ENCODE results near the gene IFNL1. TPM values are rescaled to one million over a fixed set of nuclear protein-coding genes. Genes with fewer than 3 reads are reported as not detected.
A peak's percentile ranks its signal among the peaks of the same experiment; 100 is the strongest.

Gene IFNL1
- total and polyA plus RNA-seq, 9 donors, result not detected

DNA sequence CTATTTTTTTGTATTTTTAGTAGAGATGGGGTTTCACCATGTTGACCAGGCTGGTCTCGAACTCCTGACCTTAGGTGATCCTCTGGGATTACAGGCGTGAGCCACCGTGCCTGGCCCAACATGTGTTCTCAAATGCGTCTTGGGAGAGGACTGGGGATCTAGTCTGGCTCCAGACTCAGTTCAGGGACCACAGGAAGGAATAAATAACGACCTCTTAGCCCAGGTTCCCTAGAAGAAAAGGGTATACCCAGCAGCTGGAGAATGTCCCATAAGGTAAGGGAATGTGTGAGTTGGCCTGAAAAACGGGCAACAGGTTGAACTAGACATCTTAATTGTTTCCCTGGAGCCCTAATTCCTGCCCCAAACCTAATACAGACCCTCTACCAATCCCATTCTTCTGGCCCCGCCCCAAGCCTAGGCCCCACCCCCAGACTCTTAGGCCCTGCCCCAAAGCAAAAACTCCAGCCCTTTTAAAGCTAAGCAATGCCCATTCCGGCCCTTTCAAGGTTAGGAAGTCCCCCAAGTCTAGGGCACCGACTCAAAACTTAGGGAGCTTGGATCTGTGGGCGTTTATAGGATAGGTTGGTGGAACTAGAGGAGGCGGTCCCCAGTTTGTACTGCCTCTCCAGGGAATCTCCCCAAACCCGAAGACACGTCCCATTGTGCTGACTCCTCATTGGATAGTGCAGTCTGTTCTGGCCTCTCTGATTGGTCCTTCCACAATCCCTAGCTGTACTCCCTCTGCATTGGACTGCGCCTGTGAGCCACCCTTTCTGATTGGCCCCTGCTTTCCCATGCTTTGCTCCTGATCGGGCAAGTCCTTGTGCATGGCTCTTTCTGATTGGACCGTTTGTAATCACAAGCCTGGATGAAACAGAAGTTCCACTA, 29.8 kb downstream of the IFNL1 start:
- TF ChIP-seq POLR2A (IDR thresholded peaks at IDR 0.05) (no peak), EP300 (IDR thresholded peaks at IDR 0.05) (no peak)
- TF ChIP-seq, protein P1, sequence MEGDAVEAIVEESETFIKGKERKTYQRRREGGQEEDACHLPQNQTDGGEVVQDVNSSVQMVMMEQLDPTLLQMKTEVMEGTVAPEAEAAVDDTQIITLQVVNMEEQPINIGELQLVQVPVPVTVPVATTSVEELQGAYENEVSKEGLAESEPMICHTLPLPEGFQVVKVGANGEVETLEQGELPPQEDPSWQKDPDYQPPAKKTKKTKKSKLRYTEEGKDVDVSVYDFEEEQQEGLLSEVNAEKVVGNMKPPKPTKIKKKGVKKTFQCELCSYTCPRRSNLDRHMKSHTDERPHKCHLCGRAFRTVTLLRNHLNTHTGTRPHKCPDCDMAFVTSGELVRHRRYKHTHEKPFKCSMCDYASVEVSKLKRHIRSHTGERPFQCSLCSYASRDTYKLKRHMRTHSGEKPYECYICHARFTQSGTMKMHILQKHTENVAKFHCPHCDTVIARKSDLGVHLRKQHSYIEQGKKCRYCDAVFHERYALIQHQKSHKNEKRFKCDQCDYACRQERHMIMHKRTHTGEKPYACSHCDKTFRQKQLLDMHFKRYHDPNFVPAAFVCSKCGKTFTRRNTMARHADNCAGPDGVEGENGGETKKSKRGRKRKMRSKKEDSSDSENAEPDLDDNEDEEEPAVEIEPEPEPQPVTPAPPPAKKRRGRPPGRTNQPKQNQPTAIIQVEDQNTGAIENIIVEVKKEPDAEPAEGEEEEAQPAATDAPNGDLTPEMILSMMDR (IDR thresholded peaks at IDR 0.05), result no peak
- 65 to 77% (median 67%) methylated on average over 16 of the region's 16 CpGs for WGBS, 3 donors
- DNase-seq, result no peak
- no peak overlapping the region for H3K4me3 ChIP-seq
- H3K4me1 ChIP-seq (ENCODE audit: insufficient read depth), result peaks cover 1% of the 10 kb centered on the region
- intact Hi-C loops (cut with DNase I), result loop anchor here in 3 of 4 donors (2.0 to 10.0 kb wide), 4 partner anchors 204 to 371 kb away; no protein-coding TSS in a partner anchor
- H3K27me3 ChIP-seq, result no peaks in the 10 kb centered on the region
- no peaks in the 10 kb centered on the region for H3K9me3 ChIP-seq
- no peaks in the 10 kb centered on the region for H3K36me3 ChIP-seq
- H3K27ac ChIP-seq, result no peak overlapping the region

DNA sequence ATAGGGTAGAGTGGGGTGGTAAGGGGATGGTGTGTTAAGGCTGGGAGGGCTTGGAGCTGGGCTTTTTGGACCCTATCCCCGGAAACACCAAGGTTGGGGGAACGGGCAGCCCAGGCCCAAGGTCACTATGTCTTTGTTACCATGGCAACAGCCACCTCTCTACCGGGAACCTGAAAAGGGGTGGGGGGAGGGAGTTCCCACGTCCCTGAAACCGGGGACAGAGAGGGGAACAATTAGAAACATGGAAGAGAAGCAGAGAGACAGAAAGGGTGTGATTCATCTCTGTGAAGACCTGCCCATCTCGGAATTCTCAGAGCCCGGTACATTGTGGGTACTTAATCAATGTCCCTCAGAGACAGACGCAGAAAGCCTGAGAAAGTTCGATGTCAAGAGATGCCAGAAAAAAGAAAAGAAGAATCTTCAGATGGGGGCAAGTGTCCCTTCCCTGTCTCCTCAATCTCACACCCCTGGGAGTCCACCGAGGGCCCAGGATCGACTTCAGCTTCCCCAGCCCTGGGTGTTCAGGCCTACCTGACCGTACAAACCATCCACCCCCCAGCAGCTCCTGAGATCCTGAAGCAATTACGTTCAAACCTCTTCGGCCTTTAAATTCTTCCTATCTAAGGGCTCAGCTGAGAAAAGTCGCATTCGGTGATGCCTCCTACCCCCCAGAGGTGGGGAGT, 31.3 kb downstream of the IFNL1 start:
- 48 to 52% (median 50%) methylated on average over 16 of the region's 16 CpGs for WGBS, 3 donors

DNA sequence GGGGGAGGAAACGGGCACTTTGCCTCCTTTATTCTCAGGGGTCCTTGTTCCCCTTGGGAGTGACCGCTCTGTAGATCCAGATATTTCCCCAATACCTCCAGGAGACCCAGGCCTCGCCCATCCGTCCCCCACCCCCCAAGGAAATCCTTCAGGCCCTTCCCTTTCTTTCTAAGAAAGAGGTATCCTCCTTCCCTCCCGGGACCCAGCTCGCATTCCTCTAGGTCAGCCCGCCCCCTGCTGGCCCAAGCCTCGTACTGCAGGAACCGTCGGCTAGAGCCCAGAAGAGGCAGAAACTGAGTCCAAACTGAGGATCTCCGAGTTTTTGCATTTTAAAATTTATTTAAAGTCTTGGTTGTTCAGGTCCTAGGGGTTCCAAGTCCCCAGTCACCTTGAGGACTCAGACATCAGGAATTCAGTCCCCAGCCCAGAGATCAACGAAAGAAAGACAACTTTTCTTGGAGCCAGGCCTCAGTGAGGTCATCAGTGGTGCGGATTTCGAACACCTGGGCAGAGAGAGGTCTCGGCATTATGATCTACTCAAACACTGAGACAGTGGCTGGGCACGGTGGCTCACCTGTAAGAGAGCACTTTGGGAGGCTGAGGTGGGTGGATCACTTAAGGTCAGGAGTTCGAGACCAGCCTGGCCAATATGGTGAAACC, 32.0 kb downstream of the IFNL1 start:
- no peaks in the 10 kb centered on the region for H3K27me3 ChIP-seq
- H3K4me3 ChIP-seq, result no peak overlapping the region
- no peaks in the 10 kb centered on the region for H3K9me3 ChIP-seq
- no peaks in the 10 kb centered on the region for H3K36me3 ChIP-seq
- TF ChIP-seq, protein P1 (IDR thresholded peaks at IDR 0.05), result peak; percentile 82 to 89 (median 83)
- no peak for TF ChIP-seq EP300 (IDR thresholded peaks at IDR 0.05)
- peak; percentile 76 to 92 (median 90) for DNase-seq
- intact Hi-C loops (cut with DNase I), result loop anchor here in 3 of 4 donors (2.0 to 10.0 kb wide), 4 partner anchors 205 to 373 kb away; no protein-coding TSS in a partner anchor
- H3K4me1 ChIP-seq (ENCODE audit: insufficient read depth), result no peaks in the 10 kb centered on the region
- WGBS, 3 donors, result 20 to 24% (median 21%) methylated on average over 17 of the region's 17 CpGs
- H3K27ac ChIP-seq, result no peak overlapping the region

More for the DNA sequence above, 31.3 kb downstream of the IFNL1 start:
- H3K4me1 ChIP-seq (ENCODE audit: insufficient read depth), result no peaks in the 10 kb centered on the region
- H3K4me3 ChIP-seq, result no peak overlapping the region
- no peak for DNase-seq
- TF ChIP-seq, protein P1 (IDR thresholded peaks at IDR 0.05), result no peak
- TF ChIP-seq EP300 (IDR thresholded peaks at IDR 0.05) (no peak), POLR2A (IDR thresholded peaks at IDR 0.05) (no peak)
- H3K27me3 ChIP-seq, result no peaks in the 10 kb centered on the region
- intact Hi-C loops (cut with DNase I), result loop anchor here in 3 of 4 donors (2.0 to 10.0 kb wide), 5 partner anchors 205 to 373 kb away; no protein-coding TSS in a partner anchor
- no peaks in the 10 kb centered on the region for H3K36me3 ChIP-seq
- H3K9me3 ChIP-seq, result no peaks in the 10 kb centered on the region
- H3K27ac ChIP-seq, result no peak overlapping the region

DNA sequence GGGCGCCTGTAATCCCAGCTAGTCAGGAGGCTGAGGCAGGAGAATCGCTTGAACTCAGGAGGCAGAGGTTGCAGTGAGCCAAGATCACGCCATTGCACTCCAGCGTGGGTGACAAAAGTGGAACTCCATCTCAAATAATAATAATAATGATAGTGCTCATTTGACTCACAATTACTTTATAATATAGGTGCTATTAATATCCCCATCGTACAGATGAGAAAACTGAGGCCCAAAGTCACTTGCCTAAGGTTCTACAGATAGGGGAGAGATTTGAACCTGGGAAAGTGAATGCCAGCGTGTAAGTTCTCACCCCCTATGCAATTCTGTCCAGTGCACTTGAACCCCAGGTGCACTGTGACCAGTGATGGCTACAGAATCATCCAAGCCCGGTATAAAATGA, 33.7 kb downstream of the IFNL1 start:
- TF ChIP-seq, protein P1 (IDR thresholded peaks at IDR 0.05), result no peak
- TF ChIP-seq POLR2A (IDR thresholded peaks at IDR 0.05) (no peak), EP300 (IDR thresholded peaks at IDR 0.05) (no peak)
- H3K27ac ChIP-seq, result no peak overlapping the region
- no peak for DNase-seq
- no peak overlapping the region for H3K4me3 ChIP-seq
- no peaks in the 10 kb centered on the region for H3K27me3 ChIP-seq
- H3K4me1 ChIP-seq (ENCODE audit: insufficient read depth), result no peaks in the 10 kb centered on the region
- WGBS, 3 donors, result 86 to 88% (median 88%) methylated on average over 7 of the region's 7 CpGs
- intact Hi-C loops (cut with DNase I), result loop anchor here in 3 of 4 donors (2.0 to 10.0 kb wide), 4 partner anchors 207 to 375 kb away; no protein-coding TSS in a partner anchor
- no peaks in the 10 kb centered on the region for H3K9me3 ChIP-seq
- H3K36me3 ChIP-seq, result no peaks in the 10 kb centered on the region

Data from ovary (tissue), 9 donors.